HG02623 (cell line): ENCODE data around the gene HYAL3.
"Not testable (repeated sequence)": the region's sequence is repeated elsewhere in the genome, so short reads cannot be mapped to it uniquely, and the experiment has no call there.

ENCODE experiments used
- ATAC-seq: cut with Tn5 transposase; IDR thresholded peaks from one replicate; pipeline ENCODE4 v1.9.1; 2021; ENCODE audit warnings: moderate library complexity; ENCODE audit not compliant: unreplicated experiment

The HYAL3 gene

DNA sequence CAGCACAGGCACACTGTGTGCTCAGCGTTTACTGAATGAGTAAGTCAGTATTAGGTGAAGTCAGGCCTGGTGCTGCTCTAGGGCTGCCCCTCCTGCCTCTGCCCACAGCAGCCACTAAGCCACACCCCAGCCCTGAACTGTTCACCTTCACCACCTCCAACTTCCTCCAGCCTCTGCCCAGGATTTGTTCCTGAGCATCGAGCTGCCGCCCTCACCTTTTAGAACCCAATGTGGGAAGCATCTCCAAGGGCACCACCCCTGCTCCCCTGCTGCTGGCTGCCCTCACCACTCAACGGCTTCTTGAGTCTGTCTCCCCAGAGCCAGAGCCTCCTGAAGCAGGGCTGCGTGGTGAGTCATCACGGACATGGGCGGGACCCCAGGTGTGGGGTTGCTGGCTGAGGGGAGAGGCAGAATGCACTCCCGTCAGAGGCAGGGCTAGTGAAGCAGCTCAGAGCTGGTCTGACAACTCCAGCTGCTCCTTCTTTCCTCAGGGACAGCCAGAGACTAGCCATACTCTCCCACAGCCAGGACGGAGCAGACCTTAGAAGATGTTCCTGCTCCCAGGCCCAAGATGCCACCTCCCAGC, 17.5 kb upstream of the HYAL3 start:
- ATAC-seq: no peak

DNA sequence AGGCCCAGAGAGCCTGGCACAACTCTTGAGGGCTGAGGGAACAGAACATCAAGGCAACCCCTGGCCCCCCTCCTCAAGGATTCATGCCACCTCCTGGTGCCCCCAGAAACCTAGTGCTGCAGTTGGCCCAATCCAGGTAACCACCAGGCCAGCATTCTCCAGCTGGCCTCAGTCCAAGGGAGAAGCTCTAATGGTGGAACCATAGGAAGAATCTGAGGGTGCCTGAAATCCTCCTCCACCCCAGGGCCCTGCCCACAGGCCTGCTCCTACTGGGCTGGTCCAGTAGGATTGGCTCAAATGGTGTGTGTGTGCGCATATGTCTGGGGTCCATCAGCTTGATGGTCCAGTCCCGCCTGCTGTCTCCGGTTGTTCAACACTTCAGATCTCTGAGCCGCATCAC, 15.6 kb upstream of the HYAL3 start:
- ATAC-seq: no peak

DNA sequence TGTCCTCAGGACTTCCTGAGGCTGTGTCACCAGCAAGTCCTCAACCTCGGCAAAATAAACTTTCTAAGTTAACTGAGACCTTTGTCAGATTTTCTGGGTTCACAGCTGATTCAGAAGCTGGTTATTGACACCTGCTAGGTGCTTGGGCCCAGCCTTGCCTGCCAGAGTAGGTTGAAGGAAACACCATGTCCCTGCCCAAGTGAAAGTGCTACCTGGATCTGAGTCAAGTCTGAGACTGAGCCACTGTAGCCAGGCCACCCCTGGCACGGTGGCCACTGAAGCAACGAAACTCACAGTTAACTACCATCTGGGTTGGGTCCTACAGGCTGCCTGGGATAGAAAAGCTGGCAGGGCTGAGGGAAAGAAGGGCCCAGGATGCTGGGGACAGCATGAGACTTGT, 15.1 kb upstream of the HYAL3 start:
- no peak for ATAC-seq

DNA sequence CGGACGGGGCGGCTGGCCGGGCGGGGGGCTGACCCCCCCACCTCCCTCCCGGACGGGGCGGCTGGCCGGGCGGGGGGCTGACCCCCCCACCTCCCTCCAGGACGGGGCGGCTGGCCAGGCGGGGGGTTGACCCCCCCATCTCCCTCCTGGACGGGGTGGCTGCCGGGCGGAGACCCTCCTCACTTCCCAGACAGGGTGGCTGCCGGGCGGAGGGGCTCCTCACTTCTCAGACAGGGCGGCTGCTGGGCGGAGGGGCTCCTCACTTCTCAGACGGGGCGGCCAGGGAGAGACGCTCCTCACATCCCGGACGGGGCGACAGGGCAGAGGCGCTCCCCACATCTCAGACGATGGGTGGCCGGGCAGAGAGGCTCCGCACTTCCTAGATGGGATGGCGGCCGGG, 12.8 kb upstream of the HYAL3 start:
- ATAC-seq: not testable (repeated sequence)

DNA sequence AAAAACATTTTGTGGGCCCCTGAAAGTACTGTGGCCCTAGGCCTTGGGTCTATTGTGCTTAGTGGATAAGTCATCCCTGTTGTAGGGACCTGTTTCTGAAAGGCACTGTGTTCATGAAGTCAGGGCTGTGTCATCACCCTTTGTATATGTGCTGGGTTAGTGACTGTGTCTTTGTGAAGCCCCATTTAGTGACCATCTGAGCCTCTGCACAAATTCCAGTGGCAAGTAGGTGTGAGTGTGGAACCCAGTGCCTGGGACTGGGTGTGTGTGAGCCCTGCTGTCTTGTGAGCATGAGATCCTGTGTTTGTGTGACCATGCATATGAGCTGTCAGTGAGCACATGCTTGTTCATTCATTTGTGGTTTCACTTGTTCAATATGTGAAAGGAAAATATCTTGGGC, 5.4 kb upstream of the HYAL3 start:
- ATAC-seq: no peak

DNA sequence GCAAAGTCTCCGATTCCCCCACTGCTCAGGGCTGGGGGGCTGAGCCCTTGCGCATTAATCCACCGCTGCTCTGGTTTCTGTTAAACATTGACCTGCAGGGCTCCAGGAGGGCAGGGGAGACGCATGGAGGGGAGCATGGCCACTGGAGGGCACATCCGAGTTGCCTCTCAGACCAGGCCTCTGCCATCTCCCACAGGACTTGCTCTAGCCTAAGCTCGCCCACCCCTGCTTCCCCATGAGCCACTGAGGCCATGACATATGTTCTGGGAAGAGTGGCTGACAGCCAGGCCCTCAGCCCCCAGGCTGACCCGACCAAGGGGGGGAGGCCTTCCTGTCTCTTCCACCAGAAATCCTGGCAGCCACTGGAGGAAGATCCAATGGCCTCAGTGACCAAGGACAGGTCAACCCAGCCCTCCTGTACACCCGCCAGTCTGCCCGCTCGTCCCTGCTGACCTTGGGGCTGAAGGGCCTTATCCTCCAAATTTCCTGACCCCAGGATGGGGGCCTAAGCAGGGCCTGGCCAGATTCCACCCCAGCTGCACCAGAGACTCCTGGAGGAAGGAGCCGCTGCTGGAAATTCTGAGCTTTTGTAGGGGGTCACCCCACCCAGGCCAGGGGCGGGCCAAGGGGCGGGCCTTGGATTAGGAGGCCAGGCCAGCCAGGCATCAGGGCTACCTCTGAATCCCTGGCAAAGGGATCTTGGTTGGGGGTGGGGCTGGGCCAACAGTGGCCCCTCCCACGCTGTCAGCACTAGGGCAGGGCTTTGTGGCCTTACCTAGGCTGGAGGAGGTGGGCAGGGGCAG, 4.0 kb upstream of the HYAL3 start, which contains the start of gene HYAL1:
Gene HYAL1 (minus strand): TSS at position 562 of the 803 bp plus-strand sequence. CDS start 618 bp downstream, outside the sequence.
- no peak for ATAC-seq

DNA sequence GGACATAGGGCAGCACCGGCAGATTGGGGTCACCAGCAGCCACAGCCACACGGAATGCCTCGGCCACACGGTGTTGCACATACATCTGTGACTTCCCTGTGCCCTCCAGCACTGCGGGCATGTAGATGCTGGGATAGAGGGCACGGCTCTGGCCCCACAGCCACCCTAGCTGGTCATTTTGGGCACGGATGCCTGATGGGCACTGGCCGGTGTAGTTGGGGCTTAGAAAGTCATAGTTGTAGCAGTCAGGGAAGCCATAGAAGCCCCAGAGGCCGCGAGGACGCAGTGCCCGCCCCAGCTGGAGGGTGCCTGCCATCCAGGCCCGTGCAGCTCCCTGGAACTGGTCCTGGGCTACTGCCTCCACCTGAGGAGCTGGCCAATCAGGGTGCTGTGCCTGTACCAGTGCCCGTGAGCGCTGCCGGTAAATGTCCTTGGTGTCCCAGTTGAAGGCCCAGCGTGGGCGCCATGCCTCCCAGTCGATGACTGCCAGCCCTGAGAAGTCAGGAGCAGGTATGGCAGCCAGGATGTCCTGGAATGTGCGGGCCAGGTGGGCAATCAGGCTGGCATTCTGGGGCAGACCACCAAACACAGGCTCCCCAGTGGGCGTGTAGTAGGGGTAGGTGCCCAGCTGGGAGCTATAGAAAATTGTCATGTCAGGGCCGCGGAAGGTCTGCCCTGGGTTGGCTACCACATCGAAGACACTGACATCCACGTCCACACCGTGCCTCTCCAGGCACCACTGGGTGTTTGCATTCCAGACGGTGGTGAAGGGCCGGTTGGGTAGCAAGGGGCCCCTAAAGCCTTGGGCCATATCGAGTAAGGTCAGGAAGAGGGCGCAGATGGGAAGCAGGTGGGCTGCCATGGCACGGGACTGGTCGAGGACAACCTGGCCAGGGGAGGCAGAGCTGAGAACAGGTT, 3.1 kb upstream of the HYAL3 start:
- no peak for ATAC-seq

DNA sequence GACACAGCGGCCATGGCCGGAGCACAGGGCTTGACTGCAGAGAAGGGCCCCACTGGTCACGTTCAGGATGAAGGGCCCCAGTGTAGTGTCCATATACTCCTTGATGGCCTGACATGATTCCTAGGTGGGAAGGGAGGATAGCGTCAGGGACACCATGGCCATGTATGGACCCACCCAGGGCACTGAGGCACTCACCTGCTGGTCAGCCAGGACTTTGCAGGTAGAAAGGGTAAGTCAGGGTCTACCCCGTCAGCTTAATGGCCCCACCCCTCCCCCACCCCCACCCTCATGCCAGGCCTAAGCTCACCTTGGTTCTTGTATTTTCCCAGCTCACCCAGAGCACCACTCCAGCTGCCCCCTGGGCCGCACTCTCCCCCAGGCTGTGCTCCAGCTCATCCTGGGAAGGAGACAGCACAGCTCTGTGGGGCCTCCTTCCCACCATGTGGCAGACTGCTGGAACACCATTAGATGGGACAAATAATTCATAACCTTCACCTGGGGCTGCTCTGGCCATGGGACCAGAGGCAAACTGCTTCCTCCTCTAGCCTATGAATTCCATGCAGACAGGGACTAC, 1.6 kb upstream of the HYAL3 start:
- ATAC-seq: no peak

DNA sequence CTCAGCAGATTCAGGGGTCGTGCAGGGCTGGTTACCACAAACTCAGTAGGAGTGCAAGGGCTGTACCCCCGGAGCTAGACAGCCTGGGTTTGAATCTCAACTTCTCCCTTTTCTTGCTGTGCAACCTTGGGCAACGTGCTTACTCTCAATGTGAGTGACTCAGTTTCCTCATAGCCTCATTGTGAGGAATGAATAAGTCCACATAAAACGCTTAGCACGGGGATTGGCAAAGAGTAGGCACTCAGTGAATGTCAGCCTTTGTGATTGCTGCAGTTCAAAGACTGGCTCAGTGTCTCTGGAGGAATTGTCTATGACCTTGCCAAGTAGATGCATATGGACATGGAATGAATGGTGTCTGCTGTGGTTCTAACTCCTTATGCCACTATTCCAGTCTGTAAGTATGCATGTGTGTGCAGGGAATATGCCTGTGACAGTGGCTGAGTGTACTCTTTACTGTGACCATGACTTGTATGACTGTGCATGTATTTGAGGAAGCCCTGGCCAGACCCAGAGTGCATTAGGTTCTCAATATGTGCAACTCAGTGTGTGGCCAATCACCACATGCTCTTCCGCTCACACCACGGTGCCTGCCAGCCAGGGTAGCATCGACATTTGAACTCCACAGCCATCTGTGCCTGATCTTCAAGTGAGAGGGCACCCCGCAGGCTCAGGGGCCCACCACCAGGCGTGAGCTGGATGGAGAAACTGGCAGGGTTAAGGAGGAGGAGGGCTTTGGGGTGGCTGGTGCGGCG, 900 bp upstream of the HYAL3 start:
- ATAC-seq: no peak

DNA sequence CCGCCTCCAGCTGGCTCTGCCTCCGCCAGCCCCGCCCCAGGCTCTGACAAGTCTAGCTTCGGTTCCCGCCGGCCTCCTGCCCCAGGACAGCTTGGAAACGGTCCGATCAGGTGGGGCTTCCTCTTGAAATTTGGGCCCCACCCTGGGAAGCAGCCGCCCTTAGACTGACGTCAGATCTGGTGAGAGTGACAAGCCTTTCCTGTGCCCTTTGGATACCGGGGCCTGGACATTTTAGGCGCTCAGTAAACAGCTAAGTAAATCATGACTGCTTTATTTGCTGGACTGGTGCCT, 378 bp upstream of the HYAL3 start:
- ATAC-seq: no peak

DNA sequence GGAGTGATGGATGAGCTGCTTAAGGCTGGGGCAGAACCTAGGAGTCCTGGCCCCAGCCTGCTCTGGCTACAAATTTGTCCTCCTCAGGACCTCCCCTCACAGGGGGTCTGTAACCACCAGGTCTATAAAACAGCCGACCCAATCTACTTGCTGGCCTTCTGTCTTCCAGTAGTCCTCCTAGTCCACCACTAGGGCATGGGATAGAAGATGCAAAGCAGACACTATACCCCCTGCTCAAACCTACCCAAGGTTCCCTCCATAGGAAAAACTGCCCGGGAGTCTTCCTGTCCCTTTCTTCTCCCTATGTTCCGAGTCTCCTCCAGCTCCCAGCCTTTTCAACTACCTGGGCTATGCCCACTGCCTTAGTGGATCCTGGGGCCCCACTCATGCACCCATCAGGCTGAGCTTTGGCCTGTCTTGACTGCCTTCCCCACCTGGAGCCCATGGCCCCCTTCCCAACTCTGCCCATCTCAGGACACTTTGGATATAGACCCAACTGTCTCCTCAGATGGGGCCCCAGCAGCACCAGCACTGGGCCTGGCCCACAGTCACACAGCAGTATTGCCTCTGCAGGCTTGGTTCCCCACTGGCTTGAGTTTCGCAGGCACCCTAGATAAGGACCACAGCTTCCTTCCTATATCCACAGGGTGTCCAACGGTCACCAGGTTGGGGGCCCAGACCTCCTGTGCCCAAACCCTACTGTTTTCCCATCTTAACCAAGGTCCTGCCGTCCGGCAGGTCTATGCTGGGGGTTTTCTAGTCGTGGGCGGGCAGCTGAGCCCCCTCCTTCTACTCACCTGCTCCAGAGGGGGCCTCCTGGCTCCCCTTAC, 1.1 kb downstream of the HYAL3 start:
- no peak for ATAC-seq

DNA sequence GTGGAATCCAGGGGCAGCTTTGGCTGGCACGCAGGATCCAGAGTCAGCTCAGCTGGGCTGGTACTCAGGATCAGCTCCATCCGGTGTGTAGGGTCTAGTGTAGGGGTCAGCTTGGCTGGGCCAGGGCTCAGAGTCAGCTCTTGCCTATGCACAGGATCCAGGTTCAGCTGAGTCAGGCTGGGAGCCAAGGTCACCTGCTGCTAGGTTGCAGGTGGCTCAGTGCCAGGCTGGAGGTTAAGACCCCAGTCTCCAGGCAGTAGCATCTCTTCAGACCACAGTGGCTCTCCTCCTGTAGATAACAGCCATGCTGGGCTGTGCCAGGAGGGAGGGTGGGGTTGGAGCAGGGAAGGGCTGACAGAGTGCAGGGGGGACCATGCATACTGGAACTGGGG, 1.8 kb downstream of the HYAL3 start:
- ATAC-seq: no peak

DNA sequence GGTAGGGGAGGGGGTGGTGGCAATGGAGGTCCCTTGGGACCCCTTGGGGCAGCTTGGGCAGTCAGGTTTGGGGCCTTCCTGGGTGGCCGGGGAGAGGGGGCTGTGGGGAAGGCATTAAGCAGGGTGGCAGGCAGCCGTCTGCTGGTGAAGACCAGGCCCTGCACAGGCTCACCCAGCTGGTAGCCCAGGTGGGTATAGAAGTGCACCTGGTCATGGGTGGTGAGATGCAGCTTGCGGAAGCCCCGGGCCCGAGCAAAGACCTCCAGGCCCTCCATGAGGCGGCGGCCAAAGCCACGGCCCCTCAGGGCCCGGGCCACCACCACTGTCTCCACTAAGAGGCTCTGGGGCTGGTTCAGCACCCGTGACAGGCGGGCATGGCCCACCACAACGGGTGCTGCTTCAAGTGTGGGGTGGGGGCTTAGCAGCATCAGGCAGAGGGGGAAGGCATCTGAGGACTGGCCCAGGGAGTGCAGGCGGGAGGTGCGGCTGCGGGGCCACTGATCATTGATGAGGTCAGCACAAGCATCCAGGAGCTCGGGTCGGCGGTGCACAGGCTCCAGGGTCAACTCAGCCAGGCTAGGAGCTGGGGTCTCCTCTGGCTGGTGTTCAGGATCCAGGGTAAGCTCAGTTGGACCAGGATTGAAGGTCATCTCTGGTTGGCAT, 2.4 kb downstream of the HYAL3 start:
- ATAC-seq: no peak

DNA sequence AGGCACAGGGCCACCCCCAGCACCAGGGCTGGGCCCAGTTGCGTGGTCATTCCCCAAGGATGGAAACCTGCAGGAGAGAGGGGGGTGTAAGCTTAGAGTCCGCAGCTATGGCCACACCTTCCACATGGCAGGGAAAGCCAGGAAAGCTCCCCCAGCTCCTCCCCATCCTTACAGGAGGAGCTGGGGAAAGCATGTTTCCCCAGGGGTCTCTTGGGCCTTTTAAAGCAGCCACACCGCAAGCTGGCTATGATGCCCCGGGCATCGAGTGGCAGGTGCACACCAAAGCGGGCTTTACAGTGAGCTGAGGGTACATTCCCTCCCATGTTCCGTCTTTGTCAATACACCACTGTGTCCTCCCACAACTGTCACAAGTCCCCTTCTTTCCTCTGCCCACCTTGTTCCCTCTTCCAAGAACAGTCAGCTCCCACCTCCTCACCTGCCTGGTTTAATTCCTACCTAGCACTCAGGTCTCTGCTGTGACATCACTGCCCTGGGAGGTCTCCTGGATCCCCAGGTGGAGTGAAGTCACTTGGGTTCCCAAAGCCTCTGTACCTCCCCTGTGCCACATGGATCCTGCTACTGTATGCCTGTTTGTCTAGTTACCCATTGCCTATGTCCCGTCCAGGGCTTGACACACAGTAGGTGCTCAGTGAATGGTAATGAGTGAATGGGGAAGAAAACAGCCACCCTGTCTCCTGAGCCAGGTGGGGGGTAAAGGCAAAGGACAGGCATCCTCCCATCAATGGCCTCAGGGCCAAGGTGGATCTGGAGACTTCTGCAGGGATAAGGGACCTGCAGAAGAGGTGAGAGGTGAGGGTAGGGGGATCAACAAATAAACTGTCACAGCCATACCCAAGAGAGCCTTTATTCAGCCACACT, 3.4 kb downstream of the HYAL3 start:
- ATAC-seq: no peak

DNA sequence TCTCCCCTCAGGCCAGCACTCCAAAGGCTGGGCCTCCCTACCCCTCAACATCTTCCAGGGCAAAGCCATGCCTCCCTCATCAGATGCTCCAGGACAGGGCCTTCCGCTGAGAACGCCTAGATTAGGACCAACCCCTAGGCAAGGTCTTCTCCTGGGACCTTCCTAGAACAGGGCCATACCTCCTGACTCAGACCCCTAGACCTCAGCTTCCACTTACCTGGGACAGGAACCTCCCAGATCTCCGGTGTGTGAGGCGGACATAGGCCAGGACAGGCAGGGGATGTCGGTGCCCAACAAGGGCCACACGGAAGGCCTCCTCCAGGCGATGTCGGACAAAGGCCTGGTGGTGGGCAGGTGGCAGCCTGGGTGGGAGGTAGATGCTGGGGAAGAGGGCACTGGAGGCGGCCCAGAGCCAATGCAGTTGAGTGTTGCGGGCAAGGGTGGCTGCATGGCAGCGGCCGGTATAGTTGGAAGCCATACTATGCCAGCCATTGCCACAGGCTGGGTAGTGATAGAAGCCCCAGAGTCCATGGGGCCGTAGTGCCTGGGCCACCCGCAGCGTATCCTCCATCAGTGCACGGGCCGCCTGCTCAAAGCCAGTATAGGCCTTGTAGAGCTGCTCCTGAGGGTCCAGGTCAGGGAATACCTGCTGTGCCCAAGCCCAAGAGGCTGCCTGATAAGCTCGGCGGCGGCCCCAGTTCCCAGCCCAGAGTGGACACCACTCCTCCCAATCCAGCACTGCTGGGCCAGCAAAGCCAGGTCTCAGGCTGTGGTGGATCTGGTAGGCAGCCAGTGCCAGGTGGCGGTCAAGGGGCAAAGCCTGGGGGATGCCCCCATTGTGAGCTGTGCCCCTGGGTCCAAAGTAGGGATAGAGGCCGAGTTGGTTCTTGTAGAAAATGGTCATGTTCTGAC, 4.5 kb downstream of the HYAL3 start:
- ATAC-seq: no peak

DNA sequence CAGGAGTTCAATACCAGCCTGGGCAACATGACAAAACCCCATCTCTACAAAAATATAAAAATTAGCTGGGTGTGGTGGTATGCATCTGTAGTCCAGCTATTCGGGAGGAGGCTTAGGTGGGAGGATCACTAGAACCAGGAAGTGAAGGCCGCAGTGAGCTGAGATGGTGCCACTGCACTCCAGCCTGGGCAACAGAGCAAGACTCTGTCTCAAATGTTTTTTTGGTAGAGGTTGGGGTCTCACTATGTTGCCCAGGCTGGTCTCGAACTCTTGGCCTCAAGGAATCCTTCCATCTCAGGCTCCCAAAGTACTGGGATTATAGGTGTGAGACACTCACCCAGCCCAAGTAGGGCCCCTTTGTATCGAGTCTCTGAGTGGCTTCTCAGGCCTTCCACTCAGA, 5.1 kb downstream of the HYAL3 start:
- no peak for ATAC-seq

DNA sequence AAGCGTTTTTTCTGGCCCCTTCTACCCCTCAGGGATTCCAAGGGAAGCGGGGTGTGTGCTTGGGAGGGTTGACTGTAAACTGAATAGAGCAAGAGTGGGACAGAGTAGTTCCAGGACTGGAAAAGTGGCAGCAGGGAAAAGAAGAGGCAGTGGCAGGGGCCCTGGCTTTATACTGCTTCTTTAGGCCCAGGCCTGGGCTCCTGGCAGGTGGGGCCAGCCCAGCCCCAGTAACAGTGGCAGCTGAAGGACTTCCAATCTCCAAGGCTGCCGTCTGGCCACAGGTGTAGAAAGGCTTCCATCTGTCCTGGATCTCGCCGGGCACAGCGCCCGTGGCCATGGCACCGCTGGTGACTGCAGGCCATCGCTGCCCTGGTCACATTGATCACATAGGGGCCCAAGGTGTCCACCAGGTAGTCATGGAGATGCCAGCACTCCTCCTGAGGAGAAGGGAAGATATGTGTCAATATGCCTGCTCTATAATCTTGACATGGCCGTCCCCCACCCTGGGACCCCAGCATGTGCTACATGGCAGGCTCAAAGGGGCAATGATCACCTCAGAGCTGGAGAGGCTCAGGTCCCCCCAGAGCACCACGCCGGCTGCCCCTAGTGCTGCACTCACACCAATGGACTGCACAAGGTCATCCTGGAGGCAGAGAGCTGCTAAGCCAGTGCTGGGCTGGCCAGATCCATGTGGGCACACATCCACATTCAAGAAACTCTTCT, 6.0 kb downstream of the HYAL3 start:
- no peak for ATAC-seq
